ENCODE results near the gene HS3ST4.

Gene HS3ST4

DNA sequence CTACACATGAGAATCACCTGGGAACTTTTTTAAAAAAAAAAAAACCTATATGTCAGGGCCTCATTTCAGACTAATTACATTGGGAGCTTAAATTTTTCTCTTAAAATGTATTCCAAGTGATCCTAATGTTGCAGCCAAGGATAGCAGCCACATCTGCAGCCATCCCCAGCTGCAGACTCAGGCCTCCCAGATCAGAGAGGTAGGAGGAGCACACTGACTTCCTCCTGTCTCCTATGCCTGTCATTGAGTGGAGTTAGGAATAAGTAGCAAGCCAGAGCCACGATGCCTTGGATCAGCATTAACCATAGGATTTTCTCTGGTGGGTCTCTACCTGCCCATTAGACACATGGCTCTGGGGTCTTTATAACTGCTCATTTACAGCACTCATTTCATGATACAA is 463.5 kb downstream of the HS3ST4 start:
- TF ChIP-seq, protein P1, sequence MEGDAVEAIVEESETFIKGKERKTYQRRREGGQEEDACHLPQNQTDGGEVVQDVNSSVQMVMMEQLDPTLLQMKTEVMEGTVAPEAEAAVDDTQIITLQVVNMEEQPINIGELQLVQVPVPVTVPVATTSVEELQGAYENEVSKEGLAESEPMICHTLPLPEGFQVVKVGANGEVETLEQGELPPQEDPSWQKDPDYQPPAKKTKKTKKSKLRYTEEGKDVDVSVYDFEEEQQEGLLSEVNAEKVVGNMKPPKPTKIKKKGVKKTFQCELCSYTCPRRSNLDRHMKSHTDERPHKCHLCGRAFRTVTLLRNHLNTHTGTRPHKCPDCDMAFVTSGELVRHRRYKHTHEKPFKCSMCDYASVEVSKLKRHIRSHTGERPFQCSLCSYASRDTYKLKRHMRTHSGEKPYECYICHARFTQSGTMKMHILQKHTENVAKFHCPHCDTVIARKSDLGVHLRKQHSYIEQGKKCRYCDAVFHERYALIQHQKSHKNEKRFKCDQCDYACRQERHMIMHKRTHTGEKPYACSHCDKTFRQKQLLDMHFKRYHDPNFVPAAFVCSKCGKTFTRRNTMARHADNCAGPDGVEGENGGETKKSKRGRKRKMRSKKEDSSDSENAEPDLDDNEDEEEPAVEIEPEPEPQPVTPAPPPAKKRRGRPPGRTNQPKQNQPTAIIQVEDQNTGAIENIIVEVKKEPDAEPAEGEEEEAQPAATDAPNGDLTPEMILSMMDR (conservative IDR thresholded peaks at IDR 0.05; ENCODE audit: low read depth) = no peak
- DNase-seq (ENCODE audit: low spot score) = no peak
- CTCF ChIA-PET = no interaction called here
- no peak overlapping the region for H3K27ac ChIP-seq
- POLR2A ChIA-PET (ENCODE audit: low non-redundant PET) = no interaction called here

DNA sequence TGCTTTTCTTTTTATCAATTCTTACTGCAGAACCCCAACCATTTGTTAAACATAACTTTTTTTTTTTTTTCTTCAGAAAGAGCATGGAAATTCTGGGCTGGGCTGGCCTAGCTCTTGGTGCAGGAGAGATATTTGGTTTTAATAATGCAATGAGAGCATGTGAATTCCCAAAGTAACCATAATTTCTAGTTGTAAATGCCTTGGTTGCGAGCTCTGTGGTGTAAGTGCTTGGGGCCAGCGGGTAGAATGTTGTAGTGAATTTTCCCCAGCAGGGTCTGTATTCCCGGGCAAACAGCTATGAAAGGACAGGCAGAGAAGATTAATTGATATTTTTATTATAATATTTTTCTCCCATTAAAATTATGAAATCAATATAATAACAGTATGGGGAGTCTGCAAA is 465.6 kb downstream of the HS3ST4 start:
- DNase-seq (ENCODE audit: low spot score) = no peak
- TF ChIP-seq, protein P1 (conservative IDR thresholded peaks at IDR 0.05; ENCODE audit: low read depth) = no peak
- CTCF ChIA-PET = no interaction called here
- POLR2A ChIA-PET (ENCODE audit: low non-redundant PET) = no interaction called here
- H3K27ac ChIP-seq = no peak overlapping the region

DNA sequence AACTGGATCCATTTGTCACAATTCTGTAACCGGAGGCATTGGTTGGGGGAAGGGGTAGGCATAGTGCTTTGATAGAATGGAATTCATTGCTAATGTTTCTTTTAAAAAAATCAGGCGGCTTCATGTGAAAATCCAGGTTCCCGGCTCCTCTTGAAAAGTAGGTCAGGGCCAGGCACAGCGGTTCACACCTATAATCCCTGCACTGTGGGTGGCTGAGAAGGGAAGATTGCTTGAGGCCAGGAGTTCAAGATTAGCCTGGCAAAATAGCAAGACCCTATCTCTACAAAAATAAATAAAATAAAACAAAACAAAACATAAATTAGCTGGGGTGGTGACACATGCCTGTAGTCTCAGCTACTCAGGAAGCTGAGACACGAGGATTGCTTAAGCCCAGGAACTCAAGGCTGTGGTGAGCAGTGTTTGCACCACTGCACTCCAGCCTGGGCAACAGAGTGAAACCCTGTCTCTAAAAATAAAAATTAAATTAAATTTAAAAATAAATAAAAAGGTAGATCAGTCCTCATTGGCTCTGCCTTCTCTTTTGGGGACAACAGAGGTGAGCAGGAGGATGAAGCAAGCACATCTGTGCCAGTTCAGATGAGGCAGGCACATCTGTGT is 466.5 kb downstream of the HS3ST4 start:
- TF ChIP-seq, protein P1 (conservative IDR thresholded peaks at IDR 0.05; ENCODE audit: low read depth) = no peak
- ChIA-PET POLR2A (ENCODE audit: low non-redundant PET) (no interaction called here), CTCF (no interaction called here)
- no peak overlapping the region for H3K27ac ChIP-seq
- no peak for DNase-seq (ENCODE audit: low spot score)

DNA sequence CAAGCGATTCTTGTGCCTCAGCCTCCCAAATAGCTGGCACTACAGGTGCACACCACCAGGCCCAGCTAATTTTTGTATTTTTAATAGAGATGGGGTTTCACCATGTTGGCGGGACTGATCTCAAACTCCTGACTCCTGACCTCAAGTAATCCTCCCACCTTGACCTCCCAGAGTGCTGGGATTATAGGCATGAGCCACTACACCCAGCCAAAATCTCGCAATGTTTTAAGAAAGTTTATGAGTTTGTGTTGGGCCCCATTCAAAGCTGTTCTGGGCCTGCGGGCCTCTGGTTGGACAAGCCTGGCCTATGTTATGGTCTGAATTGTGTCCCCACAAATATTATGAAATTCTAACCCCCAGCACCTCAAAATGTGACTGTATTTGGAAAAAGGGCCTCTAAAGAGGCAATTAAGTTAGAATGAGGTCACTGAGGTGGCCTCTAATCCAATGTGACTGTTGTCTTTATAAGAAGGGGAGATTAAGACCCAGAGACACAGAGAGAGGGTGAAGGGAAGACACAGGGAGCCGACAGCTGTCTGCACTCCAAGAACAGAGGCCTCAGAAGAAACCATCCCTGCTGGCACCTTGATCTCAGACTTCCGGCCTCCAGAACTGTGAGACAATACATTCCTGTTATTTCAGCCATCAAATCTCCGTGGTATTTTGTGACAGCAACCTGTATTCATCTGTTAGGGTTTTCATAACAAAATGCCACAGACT is 469.9 kb downstream of the HS3ST4 start:
- no peak overlapping the region for H3K27ac ChIP-seq
- ChIA-PET POLR2A (ENCODE audit: low non-redundant PET) (no interaction called here), CTCF (no interaction called here)
- TF ChIP-seq, protein P1 (conservative IDR thresholded peaks at IDR 0.05; ENCODE audit: low read depth) = no peak
- no peak for DNase-seq (ENCODE audit: low spot score)

DNA sequence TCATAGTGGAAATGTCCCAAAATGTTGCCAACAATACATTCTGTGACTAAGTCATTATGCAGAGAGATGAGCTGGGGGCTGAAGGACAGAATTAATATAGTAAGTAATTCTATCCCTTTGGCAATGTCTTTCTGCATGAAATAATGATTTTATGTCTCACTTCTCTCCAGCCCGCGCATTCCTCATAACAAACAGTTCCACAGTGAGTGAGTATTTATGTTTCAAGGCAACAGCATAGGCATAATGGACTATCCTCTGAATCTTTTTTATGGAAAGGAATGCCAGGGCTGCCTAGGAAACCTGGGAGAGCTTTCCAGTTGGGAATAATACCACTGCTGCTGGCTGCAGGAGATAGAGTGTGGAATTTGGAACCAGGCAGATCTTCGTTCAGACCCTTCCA is 477.7 kb downstream of the HS3ST4 start:
- CTCF ChIA-PET = no interaction called here
- no peak for DNase-seq (ENCODE audit: low spot score)
- TF ChIP-seq, protein P1 (conservative IDR thresholded peaks at IDR 0.05; ENCODE audit: low read depth) = no peak
- H3K27ac ChIP-seq = no peak overlapping the region
- POLR2A ChIA-PET (ENCODE audit: low non-redundant PET) = no interaction called here

DNA sequence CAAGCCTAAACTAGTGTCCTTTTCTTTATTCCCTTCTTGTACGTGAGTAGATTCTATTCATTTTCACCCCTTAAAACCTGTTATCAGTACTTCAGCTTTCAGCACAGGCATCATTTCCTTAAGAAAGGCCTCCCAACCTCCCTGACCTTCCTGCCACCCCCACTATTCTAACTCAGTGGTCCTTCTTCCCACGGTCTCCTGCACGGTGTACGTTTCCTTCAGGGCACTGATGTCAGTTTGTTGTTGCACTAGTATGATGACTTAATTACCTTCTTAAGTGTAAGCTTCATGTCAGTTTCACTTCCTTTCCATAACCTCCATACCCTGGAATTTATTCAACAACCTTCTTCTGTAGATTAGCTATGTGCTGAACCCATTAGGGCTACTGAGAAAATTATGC is 484.2 kb downstream of the HS3ST4 start:
- no peak for DNase-seq (ENCODE audit: low spot score)
- H3K27ac ChIP-seq = no peak overlapping the region
- POLR2A ChIA-PET (ENCODE audit: low non-redundant PET) = no interaction called here
- TF ChIP-seq, protein P1 (conservative IDR thresholded peaks at IDR 0.05; ENCODE audit: low read depth) = no peak
- CTCF ChIA-PET = no interaction called here
